ENCODE measurements around the gene VEGFA.

The VEGFA gene

GRCh38 chr6:43812850-43813578 is 43.0 kb downstream of the VEGFA start:
- TF ChIP-seq GABPA (IDR thresholded peaks at IDR 0.05; ENCODE audit: low read depth): no peak
- TF ChIP-seq POLR2AphosphoS5 (IDR thresholded peaks at IDR 0.05; ENCODE audit: low read depth): no peak
- no peak for TF ChIP-seq REST (IDR thresholded peaks at IDR 0.05; ENCODE audit: insufficient replicate concordance, low read depth)
- TF ChIP-seq CTCF (IDR thresholded peaks at IDR 0.05; ENCODE audit: insufficient read depth, low read length): no peak
- no peak for TF ChIP-seq SPI1 (IDR thresholded peaks at IDR 0.05; ENCODE audit: borderline replicate concordance, low read depth)
- Histone ChIP-seq H3K27ac (replicated peaks) (no peak overlapping the region), H3K27me3 (ENCODE audit: insufficient read depth, poor library complexity, severe bottlenecking) (no peaks in the 10 kb centered on the region), H3K4me3 (replicated peaks; ENCODE audit: insufficient read depth, low read length) (no peak overlapping the region)
- DNase-seq (ENCODE audit: low read depth in 1 of 2, low spot score in 1 of 2): no peak

- DNase-seq (ENCODE audit: low read depth in 1 of 2, low spot score in 1 of 2): no peak
- Histone ChIP-seq H3K4me3 (replicated peaks; ENCODE audit: insufficient read depth, low read length) (no peak overlapping the region), H3K27me3 (ENCODE audit: insufficient read depth, poor library complexity, severe bottlenecking) (no peaks in the 10 kb centered on the region), H3K27ac (replicated peaks) (no peak overlapping the region)
- TF ChIP-seq CTCF (IDR thresholded peaks at IDR 0.05; ENCODE audit: insufficient read depth, low read length): no peak
- TF ChIP-seq SPI1 (IDR thresholded peaks at IDR 0.05; ENCODE audit: borderline replicate concordance, low read depth): no peak
- no peak for TF ChIP-seq GABPA (IDR thresholded peaks at IDR 0.05; ENCODE audit: low read depth)
- no peak for TF ChIP-seq POLR2AphosphoS5 (IDR thresholded peaks at IDR 0.05; ENCODE audit: low read depth)
- TF ChIP-seq REST (IDR thresholded peaks at IDR 0.05; ENCODE audit: insufficient replicate concordance, low read depth): no peak
These were observed 44.1 kb downstream of the VEGFA start for GRCh38 chr6:43814111-43814510.

GRCh38 chr6:43814865-43815264 is 44.9 kb downstream of the VEGFA start:
- H3K27me3 ChIP-seq (ENCODE audit: insufficient read depth, poor library complexity, severe bottlenecking): no peaks in the 10 kb centered on the region
- no peak for TF ChIP-seq CTCF (IDR thresholded peaks at IDR 0.05; ENCODE audit: insufficient read depth, low read length)
- TF ChIP-seq POLR2AphosphoS5 (IDR thresholded peaks at IDR 0.05; ENCODE audit: low read depth): no peak
- no peak for TF ChIP-seq SPI1 (IDR thresholded peaks at IDR 0.05; ENCODE audit: borderline replicate concordance, low read depth)
- no peak for TF ChIP-seq GABPA (IDR thresholded peaks at IDR 0.05; ENCODE audit: low read depth)
- no peak for TF ChIP-seq REST (IDR thresholded peaks at IDR 0.05; ENCODE audit: insufficient replicate concordance, low read depth)
- no peak overlapping the region for H3K27ac ChIP-seq (replicated peaks)
- no peak for DNase-seq (ENCODE audit: low read depth in 1 of 2, low spot score in 1 of 2)
- H3K4me3 ChIP-seq (replicated peaks; ENCODE audit: insufficient read depth, low read length): no peak overlapping the region

All from HL-60 (cell line).